ENCODE data around the gene SIGLEC11.
A peak's percentile ranks its signal among the peaks of the same experiment; 100 is the strongest.

Gene SIGLEC11

DNA sequence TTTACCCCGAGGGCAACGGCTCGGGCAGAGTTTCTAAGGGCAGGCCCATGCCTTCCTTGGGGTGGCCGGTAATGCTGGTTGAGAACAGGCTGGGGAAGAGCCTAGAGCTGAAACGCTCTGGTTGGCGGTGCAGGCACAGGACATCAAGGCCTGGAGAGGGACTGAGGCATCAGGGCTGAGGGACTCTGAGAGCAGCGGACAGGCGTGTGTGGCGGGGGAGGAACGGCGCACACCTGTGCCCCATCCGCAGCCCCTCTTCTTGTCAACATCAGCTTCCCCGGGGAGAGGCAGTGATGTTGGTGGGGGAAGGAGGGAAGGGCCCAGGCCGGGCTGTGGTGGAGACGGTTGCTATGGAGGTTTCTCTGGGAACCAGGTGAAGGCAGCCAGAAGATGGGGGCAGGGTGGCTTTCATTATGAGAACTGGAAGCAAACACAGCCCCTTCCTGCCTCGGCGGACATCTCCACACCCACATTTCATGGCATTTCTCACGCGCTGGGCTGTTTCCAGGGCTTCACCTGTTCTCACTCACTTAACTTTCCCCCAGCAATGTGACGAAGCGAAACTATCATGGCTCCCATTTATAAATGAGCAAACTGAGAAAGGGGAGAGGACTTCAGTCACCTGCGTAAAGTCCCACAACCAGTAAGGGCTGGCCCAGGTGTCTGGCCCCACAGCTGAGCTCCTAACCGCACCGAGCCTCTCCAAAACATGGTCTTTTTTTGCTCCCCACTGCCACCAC lies 40.2 kb downstream of the SIGLEC11 start:
- H3K36me3 ChIP-seq (ENCODE audit: low read length): no peaks in the 10 kb centered on the region
- peak overlapping the region; percentile 53; the same call in 1 of the 2 replicates for H3K9ac ChIP-seq (ENCODE audit: low read length)
- no peaks in the 10 kb centered on the region for H4K20me1 ChIP-seq (ENCODE audit: low read depth, low read length)
- peak overlapping the region; percentile 48 for H3K4me2 ChIP-seq (ENCODE audit: low read depth, low read length, poor library complexity, severe bottlenecking)
- H3K27me3 ChIP-seq (ENCODE audit: low read length): no peaks in the 10 kb centered on the region
- peak overlapping the region; percentile 91 for H3K27ac ChIP-seq (ENCODE audit: low read depth, low read length)
- H3K79me2 ChIP-seq (ENCODE audit: insufficient read depth, low read length): peaks cover 94% of the 10 kb centered on the region
- H3K4me3 ChIP-seq (ENCODE audit: insufficient read depth, low read length, poor library complexity, severe bottlenecking): no peak overlapping the region
- H3K9me3 ChIP-seq (ENCODE audit: insufficient read depth, low read length): no peaks in the 10 kb centered on the region
- peaks cover 24% of the 10 kb centered on the region for H3F3A ChIP-seq (ENCODE audit: insufficient read depth)
- H3K9me2 ChIP-seq (replicated peaks; ENCODE audit: insufficient read depth, low read length): no peaks in the 10 kb centered on the region
- H2AFZ ChIP-seq (ENCODE audit: low read depth, low read length, severe bottlenecking): no peak overlapping the region
- TF ChIP-seq, protein P1, sequence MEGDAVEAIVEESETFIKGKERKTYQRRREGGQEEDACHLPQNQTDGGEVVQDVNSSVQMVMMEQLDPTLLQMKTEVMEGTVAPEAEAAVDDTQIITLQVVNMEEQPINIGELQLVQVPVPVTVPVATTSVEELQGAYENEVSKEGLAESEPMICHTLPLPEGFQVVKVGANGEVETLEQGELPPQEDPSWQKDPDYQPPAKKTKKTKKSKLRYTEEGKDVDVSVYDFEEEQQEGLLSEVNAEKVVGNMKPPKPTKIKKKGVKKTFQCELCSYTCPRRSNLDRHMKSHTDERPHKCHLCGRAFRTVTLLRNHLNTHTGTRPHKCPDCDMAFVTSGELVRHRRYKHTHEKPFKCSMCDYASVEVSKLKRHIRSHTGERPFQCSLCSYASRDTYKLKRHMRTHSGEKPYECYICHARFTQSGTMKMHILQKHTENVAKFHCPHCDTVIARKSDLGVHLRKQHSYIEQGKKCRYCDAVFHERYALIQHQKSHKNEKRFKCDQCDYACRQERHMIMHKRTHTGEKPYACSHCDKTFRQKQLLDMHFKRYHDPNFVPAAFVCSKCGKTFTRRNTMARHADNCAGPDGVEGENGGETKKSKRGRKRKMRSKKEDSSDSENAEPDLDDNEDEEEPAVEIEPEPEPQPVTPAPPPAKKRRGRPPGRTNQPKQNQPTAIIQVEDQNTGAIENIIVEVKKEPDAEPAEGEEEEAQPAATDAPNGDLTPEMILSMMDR (IDR thresholded peaks at IDR 0.05; ENCODE audit: insufficient read depth, low read length, poor library complexity, severe bottlenecking): no peak
- TF ChIP-seq EZH2phosphoT487 (conservative IDR thresholded peaks at IDR 0.05; ENCODE audit: low read length): no peak

DNA sequence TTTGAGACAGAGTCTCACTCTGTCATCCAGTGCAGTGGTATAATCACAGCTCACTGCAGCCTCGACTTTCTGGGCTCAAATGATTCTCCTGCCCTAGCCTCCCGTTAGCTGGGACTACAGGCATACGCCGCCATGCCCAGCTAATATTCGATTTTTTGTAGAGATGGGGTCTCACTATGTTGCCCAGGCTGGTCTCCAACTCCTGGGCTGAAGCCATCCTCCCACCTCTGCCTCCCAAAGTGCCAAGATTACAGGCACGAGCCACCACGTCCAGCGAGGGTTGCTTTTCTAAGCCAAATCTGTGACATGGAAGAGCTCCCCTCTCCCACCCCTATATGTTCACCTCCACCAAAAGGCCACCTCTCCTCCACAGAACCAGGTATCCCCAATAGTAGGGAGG lies 42.9 kb downstream of the SIGLEC11 start:
- H3K9ac ChIP-seq (ENCODE audit: low read length): no peak overlapping the region
- H3K4me3 ChIP-seq (ENCODE audit: insufficient read depth, low read length, poor library complexity, severe bottlenecking): no peak overlapping the region
- no peaks in the 10 kb centered on the region for H3K36me3 ChIP-seq (ENCODE audit: low read length)

DNA sequence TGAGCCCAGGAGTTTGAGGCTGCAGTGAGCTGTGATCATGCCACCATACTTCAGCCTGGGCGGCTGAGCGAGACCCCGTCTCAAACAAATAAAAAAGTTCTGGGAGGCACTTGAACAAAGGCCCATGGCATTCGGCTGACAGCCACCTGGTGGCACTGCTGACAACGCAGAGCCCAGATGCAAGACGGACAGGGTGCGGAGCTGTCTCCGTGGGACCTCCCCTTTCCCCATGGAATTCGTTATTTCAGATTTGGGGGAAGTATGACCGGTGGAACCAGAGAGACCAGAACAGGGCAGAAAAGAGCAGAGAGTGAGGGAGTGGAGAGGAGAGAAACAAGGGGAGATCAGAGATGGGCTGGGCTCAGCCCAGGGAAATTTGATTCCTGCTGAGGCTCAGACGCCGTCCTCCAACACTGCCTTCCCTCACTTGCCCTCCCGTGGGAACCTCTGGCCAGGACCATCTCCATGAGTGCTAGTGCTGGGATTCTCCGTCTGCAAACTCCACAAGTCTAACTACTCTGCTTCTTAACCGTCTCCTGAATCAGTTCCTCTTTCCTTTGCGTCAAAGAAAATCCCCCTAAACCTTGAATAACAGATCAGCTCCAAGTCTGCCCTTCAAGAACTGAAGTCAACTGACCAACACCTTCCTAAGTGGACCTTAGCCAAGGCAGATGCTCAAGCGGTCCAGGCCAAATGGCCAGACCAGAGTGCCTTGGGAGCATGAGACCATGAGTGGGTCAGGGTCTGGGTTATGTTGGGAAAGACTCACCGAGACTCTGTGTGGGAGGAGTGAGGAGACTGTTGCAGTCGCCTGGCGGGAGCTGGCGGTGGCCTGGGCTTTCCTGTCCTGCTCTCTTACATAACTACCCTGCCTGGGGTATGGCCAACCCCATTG lies 43.9 kb downstream of the SIGLEC11 start:
- peaks cover 14% of the 10 kb centered on the region; the same call in 1 of the 2 replicates for H3F3A ChIP-seq (ENCODE audit: insufficient read depth)
- H3K79me2 ChIP-seq (ENCODE audit: insufficient read depth, low read length): peaks cover 77% of the 10 kb centered on the region
- no peaks in the 10 kb centered on the region for H4K20me1 ChIP-seq (ENCODE audit: low read depth, low read length)
- TF ChIP-seq, protein P1 (IDR thresholded peaks at IDR 0.05; ENCODE audit: insufficient read depth, low read length, poor library complexity, severe bottlenecking): no peak
- no peak for TF ChIP-seq EZH2phosphoT487 (conservative IDR thresholded peaks at IDR 0.05; ENCODE audit: low read length)
- no peak overlapping the region for H3K9ac ChIP-seq (ENCODE audit: low read length)
- no peaks in the 10 kb centered on the region for H3K9me3 ChIP-seq (ENCODE audit: insufficient read depth, low read length)
- no peak overlapping the region for H2AFZ ChIP-seq (ENCODE audit: low read depth, low read length, severe bottlenecking)
- peak overlapping the region; percentile 28 for H3K27ac ChIP-seq (ENCODE audit: low read depth, low read length)
- H3K27me3 ChIP-seq (ENCODE audit: low read length): no peaks in the 10 kb centered on the region
- H3K36me3 ChIP-seq (ENCODE audit: low read length): no peaks in the 10 kb centered on the region
- no peak overlapping the region for H3K4me3 ChIP-seq (ENCODE audit: insufficient read depth, low read length, poor library complexity, severe bottlenecking)
- no peaks in the 10 kb centered on the region for H3K9me2 ChIP-seq (replicated peaks; ENCODE audit: insufficient read depth, low read length)
- no peak overlapping the region for H3K4me2 ChIP-seq (ENCODE audit: low read depth, low read length, poor library complexity, severe bottlenecking)

More for the DNA sequence above, 42.9 kb downstream of the SIGLEC11 start:
- Histone ChIP-seq H3K9me3 (ENCODE audit: insufficient read depth, low read length) (no peaks in the 10 kb centered on the region), H3K4me2 (ENCODE audit: low read depth, low read length, poor library complexity, severe bottlenecking) (no peak overlapping the region), H2AFZ (ENCODE audit: low read depth, low read length, severe bottlenecking) (no peak overlapping the region), H3K79me2 (ENCODE audit: insufficient read depth, low read length) (peaks cover 87% of the 10 kb centered on the region), H3F3A (ENCODE audit: insufficient read depth) (peaks cover 14% of the 10 kb centered on the region), H3K27me3 (ENCODE audit: low read length) (no peaks in the 10 kb centered on the region), H3K27ac (ENCODE audit: low read depth, low read length) (no peak overlapping the region), H4K20me1 (ENCODE audit: low read depth, low read length) (no peaks in the 10 kb centered on the region), H3K9me2 (replicated peaks; ENCODE audit: insufficient read depth, low read length) (no peaks in the 10 kb centered on the region)
- TF ChIP-seq EZH2phosphoT487 (conservative IDR thresholded peaks at IDR 0.05; ENCODE audit: low read length): no peak
- TF ChIP-seq, protein P1 (IDR thresholded peaks at IDR 0.05; ENCODE audit: insufficient read depth, low read length, poor library complexity, severe bottlenecking): no peak

Measured in SU-DHL-6 (cell line).